Right lobe of liver (tissue), 6 donors: ENCODE measurements around the gene NRN1. TPM values are rescaled to one million over a fixed set of nuclear protein-coding genes. Genes with fewer than 3 reads are reported as not detected.

Source experiments
- ATAC-seq, 4 donors: fragments of 200-7000 bp; cut with Tn5 transposase; one replicate each; pipeline ENCODE4 v1.9.1; 2020; ENCODE audit warnings: mild to moderate bottlenecking in 4 of 4, moderate library complexity in 4 of 4
- DNase-seq, 3 donors: peaks; one replicate each; pipeline ENCODE4 v3.0.0-alpha.2; 2020
- H3K27ac ChIP-seq, 3 donors: fragments of 200-600 bp; one replicate each; pipeline ENCODE4 v1.8.0; 2022
- H3K27me3 ChIP-seq, 2 donors: fragments of 200-600 bp; one replicate each; pipeline ENCODE4 v1.8.0; 2022
- H3K36me3 ChIP-seq, 4 donors: fragments of 200-600 bp; sonication (generic) in 1 of 4; one replicate each; pipeline versions ENCODE4 v1.5.1 to v1.8.0; 2017 to 2022; ENCODE audit warnings: control low read depth in 1 of 4
- H3K4me1 ChIP-seq, 4 donors: fragments of 200-600 bp; sonication (generic) in 1 of 4; one replicate each; pipeline versions ENCODE4 v1.5.1 to v1.8.0; 2017 to 2022; ENCODE audit warnings: control low read depth in 1 of 4
- H3K4me3 ChIP-seq, 3 donors: fragments of 200-600 bp; one replicate each; pipeline ENCODE4 v1.8.0; 2022
- H3K9me3 ChIP-seq, 4 donors: fragments of 200-600 bp; sonication (generic) in 1 of 4; one replicate each; pipeline versions ENCODE4 v1.5.1 to v1.8.0; 2017 to 2022; ENCODE audit warnings: control low read depth in 1 of 4
- CTCF ChIP-seq, 4 donors: fragments of 200-600 bp in 3 of 4; fragments of 450-650 bp in 1 of 4; IDR thresholded peaks; one replicate each; pipeline versions ENCODE4 v1.5.1 to v1.8.0; 2016 to 2022; ENCODE audit warnings: antibody characterized with exemption in 4 of 4, mild to moderate bottlenecking in 2 of 4
- POLR2A ChIP-seq: fragments of 450-650 bp; IDR thresholded peaks from one replicate; pipeline ENCODE4 v1.6.1; 2017; ENCODE audit warnings: antibody characterized with exemption, mild to moderate bottlenecking
- WGBS: methylation state at CpG from one replicate; pipeline ENCODE4 v1.1.6; 2018; ENCODE audit warnings: low coverage, low lambda C conversion rate; ENCODE audit not compliant: insufficient coverage; ENCODE audit errors: missing lambda C conversion rate; 5-methylcytosine and 5-hydroxymethylcytosine counted together
- intact Hi-C, 2 donors: fragments of 100-400 bp; cut with DNase I; formaldehyde crosslinking; loops; one replicate each; pipeline versions ENCODE4 v1.11.2 to v1.14.1; 2022
- total RNA-seq, 6 experiments: library from RNA; depleted of rRNA in 2 of 6; stranded (reverse); fragments of >200 nt in 2 of 6; fragmentation: NEBNext Ultra II Directional in 3 of 6; extraction: Animal tissue kit (Norgen Biotek cat#: 25700) in 3 of 6; gene quantifications; one replicate each; pipeline versions ENCODE4 v1.1.0 to v1.2.4, GENCODE V29; 2016 to 2023
- donor health status: DM: no; HTN: yes; CAD: no.
- donor health status: DM: no; HTN: no; CAD: no.
- donor health status: DM: no; HTN: no; CAD: no.
- donor health status: DM: no; HTN: yes; CAD: no.
- donor health status: DM: no; HTN: yes; CAD: no.

NRN1 gene
- total RNA-seq, 6 experiments from 2014 or later: 0.86 to 3.4 (median 2.4) TPM

GRCh38 chr6:6008648-6009421, 2.1 kb upstream of the NRN1 start:
- Histone ChIP-seq H3K36me3 (no peaks in the 10 kb centered on the region), H3K9me3 (no peaks in the 10 kb centered on the region), H3K4me1 (peaks cover 0 to 8% (median 2%) of the 10 kb centered on the region in 4 donors), H3K4me3 (peak overlapping the region; percentile 16 to 40 (median 33)), H3K27ac (peak overlapping the region in 1 of 3 donors; percentile 44), H3K27me3 (peaks cover 5 to 49% of the 10 kb centered on the region in 2 donors)
- TF ChIP-seq POLR2A (no peak), CTCF (IDR thresholded peaks at IDR 0.05) (no peak)
- 10% methylated on average over 21 of the region's 62 CpGs for WGBS
- ATAC-seq (peak; percentile 83 to 90 (median 86)), DNase-seq (peak; percentile 69 to 88 (median 88))
- intact Hi-C loops: no loop called here

DNA sequence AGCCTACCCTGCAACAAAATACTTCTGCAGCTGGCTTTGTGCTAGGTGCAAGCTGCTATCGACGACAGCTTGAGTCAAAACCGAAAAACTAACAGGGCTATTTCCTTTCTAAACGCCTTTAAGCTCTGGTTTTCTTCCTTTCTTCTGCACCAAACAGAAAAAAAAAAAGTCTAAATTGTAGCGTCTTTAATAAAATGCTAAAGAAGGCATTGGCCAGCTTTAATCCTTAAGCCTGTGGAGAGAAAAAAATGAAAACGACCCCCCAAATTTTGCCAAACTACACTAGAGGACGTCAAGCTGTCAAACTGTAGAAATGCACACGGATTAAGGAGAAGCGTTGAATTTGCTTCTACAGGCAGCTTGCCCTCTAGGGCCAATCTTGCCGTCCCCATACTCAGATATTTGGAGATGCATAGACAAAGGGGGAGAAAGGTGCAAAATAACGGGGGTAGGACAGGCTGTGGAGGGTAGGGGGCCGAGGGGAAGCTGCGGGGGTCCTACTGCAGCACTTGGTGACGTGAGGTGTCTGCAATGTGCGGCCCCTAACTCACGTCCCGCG, 1.4 kb upstream of the NRN1 start:
- peak overlapping the region in 1 of 3 donors; percentile 45 for H3K27ac ChIP-seq
- H3K27me3 ChIP-seq: peaks cover 5 to 56% of the 10 kb centered on the region in 2 donors
- intact Hi-C loops: no loop called here
- TF ChIP-seq POLR2A: no peak
- no peak for TF ChIP-seq CTCF (IDR thresholded peaks at IDR 0.05)
- peaks cover 0 to 9% (median 2%) of the 10 kb centered on the region in 4 donors for H3K4me1 ChIP-seq
- DNase-seq (no peak), ATAC-seq (peak in 1 of 4 donors; percentile 7)
- 2% methylated on average over 13 of the region's 18 CpGs for WGBS
- no peaks in the 10 kb centered on the region for H3K36me3 ChIP-seq
- peak overlapping the region; percentile 16 to 40 (median 33) for H3K4me3 ChIP-seq
- no peaks in the 10 kb centered on the region for H3K9me3 ChIP-seq

DNA sequence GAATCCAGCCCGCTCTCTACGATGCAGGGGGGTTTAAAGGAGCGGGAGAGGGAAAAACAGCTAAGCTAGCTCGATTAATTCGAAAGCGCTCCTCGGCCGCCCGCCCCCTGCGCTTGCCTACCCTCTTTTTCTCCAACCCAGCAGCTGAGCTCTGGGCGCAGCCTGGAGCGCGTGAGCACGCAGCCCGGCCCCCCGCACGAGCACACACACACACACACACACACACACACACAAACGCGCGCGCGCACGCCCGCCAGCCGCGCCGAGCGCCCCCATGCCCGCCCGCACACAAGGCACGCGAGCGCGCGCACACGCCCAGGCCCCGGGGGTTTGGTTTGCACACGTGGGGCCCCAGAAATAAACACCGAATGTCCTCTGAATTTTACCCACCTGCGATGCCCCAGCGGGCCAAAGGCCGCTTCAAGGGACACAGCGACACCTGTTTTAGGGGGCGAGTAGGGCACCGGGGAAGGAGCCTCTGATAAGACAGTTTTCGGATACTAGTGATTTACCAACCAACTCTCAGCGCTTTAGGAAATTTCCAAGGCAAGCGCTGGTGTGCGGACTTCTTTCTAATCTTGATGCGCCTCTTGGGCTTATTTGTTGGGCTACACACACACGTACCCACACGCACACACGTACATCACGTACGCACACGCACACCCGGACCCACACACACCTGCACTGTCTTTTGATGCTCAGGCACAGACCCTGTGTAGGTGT, 802 bp upstream of the NRN1 start:
- ATAC-seq: peak in 3 of 4 donors; percentile 2 to 13 (median 9)
- TF ChIP-seq CTCF (IDR thresholded peaks at IDR 0.05) (peak in 1 of 4 donors; percentile 5), POLR2A (no peak)
- Histone ChIP-seq H3K27me3 (peaks cover 5 to 62% of the 10 kb centered on the region in 2 donors), H3K4me3 (peak overlapping the region; percentile 4 to 24 (median 16)), H3K4me1 (peaks cover 0 to 14% (median 2%) of the 10 kb centered on the region in 4 donors), H3K9me3 (no peaks in the 10 kb centered on the region), H3K27ac (peak overlapping the region in 2 of 3 donors; percentile 43 to 54), H3K36me3 (no peaks in the 10 kb centered on the region)
- intact Hi-C loops: no loop called here
- DNase-seq: no peak
- 8% methylated on average over 10 of the region's 57 CpGs for WGBS

- Histone ChIP-seq H3K9me3 (no peaks in the 10 kb centered on the region), H3K4me1 (peaks cover 0 to 14% (median 2%) of the 10 kb centered on the region in 4 donors)
Measured at GRCh38 chr6:6006006-6006427, 708 bp downstream of the NRN1 start.

More at GRCh38 chr6:6006006-6006427, 708 bp downstream of the NRN1 start:
- 3% methylated on average over 9 of the region's 10 CpGs for WGBS
- Histone ChIP-seq H3K36me3 (no peaks in the 10 kb centered on the region), H3K27me3 (peaks cover 5 to 66% of the 10 kb centered on the region in 2 donors), H3K27ac (peak overlapping the region in 2 of 3 donors; percentile 29 to 48), H3K4me3 (peak overlapping the region; percentile 2 to 34 (median 28))
- ATAC-seq (no peak), DNase-seq (no peak)
- TF ChIP-seq CTCF (IDR thresholded peaks at IDR 0.05) (no peak), POLR2A (no peak)
- intact Hi-C loops: no loop called here
